Activated naive CD8-positive, alpha-beta T cell (primary cell): ENCODE measurements around the gene EPHB2.

Source experiments
- H3K27ac Mint-ChIP-seq: one replicate; pipeline ENCODE4 v1.8.0; 2021; ENCODE audit warnings: mixed read lengths
- H3K27me3 Mint-ChIP-seq: one replicate; pipeline ENCODE4 v1.8.0; 2021; ENCODE audit warnings: mixed read lengths
- H3K36me3 Mint-ChIP-seq: one replicate; pipeline ENCODE4 v1.8.0; 2021; ENCODE audit warnings: mixed read lengths
- H3K4me1 Mint-ChIP-seq: one replicate; pipeline ENCODE4 v1.8.0; 2021; ENCODE audit warnings: low read depth, mixed read lengths
- H3K4me3 Mint-ChIP-seq: one replicate; pipeline ENCODE4 v1.8.0; 2021; ENCODE audit warnings: mild to moderate bottlenecking, mixed read lengths
- H3K9me3 Mint-ChIP-seq: one replicate; pipeline ENCODE4 v1.8.0; 2021; ENCODE audit warnings: low read depth, mixed read lengths

Gene EPHB2

DNA sequence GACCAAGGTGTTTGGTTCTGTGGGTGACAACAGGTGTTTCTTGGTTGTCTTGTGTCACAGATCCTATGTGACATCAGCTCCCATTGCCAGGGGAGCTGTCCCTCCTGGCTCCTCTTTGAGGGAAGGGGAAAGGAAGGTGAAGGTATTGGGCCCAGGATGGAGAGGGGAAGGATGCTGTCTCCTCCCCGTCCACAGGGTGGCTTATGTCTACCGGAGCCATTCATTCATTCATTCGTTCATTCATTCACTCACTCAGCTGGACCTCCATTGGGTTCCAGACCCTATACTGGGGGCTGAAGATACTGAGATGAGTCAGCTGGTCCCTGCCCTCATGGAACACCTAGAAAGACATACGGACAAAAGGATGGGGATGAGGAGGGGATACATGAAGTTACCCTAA, 38.9 kb downstream of the EPHB2 start:
- Mint-ChIP-seq H3K36me3 (no peaks in the 10 kb centered on the region), H3K9me3 (no peaks in the 10 kb centered on the region), H3K27me3 (peaks cover 5% of the 10 kb centered on the region), H3K4me3 (no peak overlapping the region), H3K27ac (no peak overlapping the region), H3K4me1 (no peaks in the 10 kb centered on the region)

DNA sequence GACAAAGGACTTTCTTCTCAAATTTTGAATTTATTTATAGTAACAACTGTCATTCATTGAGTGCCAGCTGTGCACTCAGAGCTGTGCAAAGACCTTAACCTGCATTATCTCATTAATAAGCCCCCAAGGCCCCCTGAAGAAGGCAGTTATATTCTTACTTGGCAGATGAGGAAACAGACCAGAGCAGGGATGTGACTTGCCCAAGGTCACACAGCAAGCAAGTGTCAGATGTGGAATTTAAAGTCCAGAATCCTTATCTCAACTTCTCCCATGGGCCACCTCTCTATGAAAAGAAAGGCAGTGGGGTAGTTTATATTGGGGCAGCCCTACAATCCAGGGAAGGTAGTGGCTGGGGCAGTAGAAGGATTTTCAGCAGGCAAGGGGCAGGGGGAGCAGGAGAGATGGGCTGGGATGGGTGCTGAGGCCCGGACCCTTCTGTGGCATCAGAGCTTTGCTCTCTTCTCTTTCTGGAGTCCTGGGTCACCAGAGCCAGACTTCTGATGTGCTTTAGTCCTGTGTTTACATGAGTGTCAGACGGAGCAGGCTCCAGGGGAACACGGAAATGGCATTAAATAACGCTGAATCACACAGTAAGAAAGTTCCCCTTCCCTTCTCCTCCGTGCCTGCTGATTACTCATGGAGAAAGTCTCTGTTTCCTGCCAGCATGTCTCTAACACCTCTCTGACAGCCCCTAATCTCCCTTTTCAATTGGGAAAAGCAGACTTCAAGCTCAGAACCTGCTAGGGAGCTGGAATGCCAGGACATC, 39.5 kb downstream of the EPHB2 start:
- Mint-ChIP-seq H3K4me1 (no peaks in the 10 kb centered on the region), H3K36me3 (no peaks in the 10 kb centered on the region), H3K4me3 (no peak overlapping the region), H3K9me3 (no peaks in the 10 kb centered on the region), H3K27ac (no peak overlapping the region), H3K27me3 (peaks cover 5% of the 10 kb centered on the region)

DNA sequence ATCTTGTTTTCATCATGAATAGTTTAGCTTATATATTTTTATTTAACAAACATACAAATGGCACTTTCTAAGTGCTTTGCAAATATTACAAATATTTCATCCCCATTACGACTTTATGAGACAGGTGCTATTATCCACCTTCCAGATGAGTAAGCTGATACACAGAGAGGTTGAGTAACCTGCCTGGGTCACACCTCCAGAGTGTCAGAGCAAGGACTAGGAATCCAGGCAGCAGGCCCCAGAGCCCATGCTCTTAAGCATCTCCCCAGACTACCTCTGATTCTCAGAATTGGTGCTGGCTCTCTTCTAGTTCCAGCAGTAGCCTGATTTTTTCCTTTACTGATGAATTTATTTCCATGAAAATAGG, 40.0 kb downstream of the EPHB2 start:
- H3K27me3 Mint-ChIP-seq = peaks cover 5% of the 10 kb centered on the region
- H3K4me1 Mint-ChIP-seq = no peaks in the 10 kb centered on the region
- H3K27ac Mint-ChIP-seq = no peak overlapping the region
- H3K36me3 Mint-ChIP-seq = no peaks in the 10 kb centered on the region
- H3K4me3 Mint-ChIP-seq = no peak overlapping the region
- H3K9me3 Mint-ChIP-seq = no peaks in the 10 kb centered on the region

DNA sequence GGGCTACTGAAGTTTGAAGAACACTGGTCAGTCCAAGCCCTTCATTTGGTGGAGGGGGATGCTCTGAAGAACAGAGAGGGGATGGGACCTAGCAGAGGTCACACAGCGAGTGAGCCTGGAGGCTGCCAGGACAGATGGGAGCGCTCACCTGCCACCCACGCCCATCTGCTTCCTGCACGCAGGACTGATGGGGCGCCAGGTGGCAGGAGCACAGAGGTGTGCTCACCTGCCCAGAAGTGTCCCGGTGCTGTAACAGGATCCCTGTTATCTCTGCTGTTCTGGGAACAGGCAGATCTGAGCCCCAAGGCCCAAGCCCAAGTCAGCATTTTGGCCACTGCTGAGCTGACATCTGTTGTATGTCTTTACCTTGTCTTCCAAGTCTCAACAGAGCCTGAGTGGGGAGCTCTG, 40.5 kb downstream of the EPHB2 start:
- no peaks in the 10 kb centered on the region for H3K36me3 Mint-ChIP-seq
- no peaks in the 10 kb centered on the region for H3K4me1 Mint-ChIP-seq
- H3K27ac Mint-ChIP-seq = no peak overlapping the region
- no peak overlapping the region for H3K4me3 Mint-ChIP-seq
- H3K27me3 Mint-ChIP-seq = peaks cover 5% of the 10 kb centered on the region
- H3K9me3 Mint-ChIP-seq = no peaks in the 10 kb centered on the region

DNA sequence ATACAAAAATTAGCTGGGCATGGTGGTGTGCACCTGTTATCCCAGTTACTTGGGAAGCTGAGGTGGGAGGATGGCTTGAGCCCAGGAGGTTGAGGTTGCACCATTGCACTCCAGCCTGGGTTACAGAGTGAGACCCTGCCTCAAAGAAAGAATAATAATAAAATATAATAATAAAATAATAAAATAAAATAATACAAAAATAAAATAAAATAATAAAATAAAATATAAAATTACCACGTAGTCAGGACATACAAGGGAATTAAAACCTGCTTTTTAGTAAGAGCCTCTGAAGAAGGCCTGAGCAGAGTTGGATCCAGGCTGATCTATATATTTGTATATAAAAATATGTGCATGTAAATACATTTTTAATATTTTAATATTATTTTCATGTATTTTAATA, 41.7 kb downstream of the EPHB2 start:
- Mint-ChIP-seq H3K4me3 (no peak overlapping the region), H3K27ac (no peak overlapping the region), H3K27me3 (peaks cover 5% of the 10 kb centered on the region), H3K9me3 (no peaks in the 10 kb centered on the region), H3K36me3 (no peaks in the 10 kb centered on the region), H3K4me1 (no peaks in the 10 kb centered on the region)

DNA sequence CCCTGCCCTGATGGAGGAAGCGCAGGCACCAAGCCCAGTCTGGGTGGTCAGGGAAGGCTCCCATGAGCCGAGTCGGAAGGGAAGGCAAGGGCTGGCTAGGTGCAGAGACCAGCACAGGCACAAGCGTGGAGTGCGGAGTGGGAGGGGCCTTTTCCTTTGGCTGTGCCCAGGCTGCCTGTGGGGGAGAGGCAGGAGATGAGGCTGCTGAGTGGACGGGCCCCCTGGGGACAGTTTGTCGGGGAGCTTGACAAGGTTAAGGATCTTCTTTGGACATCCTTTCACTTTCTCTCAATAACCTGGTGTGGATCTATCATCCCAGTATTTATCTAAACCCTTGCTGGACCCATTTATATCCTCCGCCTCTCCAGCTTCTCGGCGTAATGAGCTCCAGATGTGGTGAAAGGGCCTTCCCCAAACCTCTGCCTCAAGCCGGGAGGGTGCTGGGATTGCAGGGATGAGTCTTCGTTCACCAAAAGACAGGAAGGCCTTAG, 42.9 kb downstream of the EPHB2 start:
- Mint-ChIP-seq H3K4me1 (no peaks in the 10 kb centered on the region), H3K9me3 (no peaks in the 10 kb centered on the region), H3K4me3 (no peak overlapping the region), H3K27me3 (peaks cover 5% of the 10 kb centered on the region), H3K36me3 (no peaks in the 10 kb centered on the region), H3K27ac (no peak overlapping the region)

DNA sequence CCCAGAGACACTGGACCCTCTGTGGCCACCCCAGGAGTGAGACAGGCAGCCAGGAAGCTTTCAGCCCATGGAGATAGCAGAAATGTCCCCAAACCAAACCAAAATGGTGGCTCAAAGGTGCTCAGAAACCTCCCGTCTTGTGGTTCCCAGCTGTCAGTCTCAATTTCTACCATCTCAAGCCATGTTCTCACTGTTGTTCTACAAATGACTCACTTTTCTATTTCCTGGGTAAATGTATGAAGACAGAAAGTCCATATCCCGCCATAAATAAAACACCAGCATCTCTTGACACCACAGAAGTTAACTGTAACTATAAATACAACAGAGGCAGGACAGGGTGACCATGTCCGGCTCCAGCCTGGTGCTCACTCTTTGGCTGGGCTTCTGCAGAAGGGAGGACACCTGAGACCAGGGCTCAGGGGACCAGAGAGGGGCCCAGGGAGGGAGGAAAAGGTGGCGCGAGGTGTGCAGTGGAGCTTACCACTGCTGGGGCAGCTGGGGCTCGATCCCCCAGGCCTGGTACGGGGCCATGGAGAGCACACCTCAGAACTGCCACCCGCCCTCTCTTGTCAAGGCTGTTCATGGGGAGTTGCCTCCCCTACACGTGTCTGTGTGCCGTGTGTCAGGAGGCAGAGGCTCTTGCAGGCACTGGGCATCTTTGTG, 43.6 kb downstream of the EPHB2 start:
- Mint-ChIP-seq H3K27me3 (peaks cover 5% of the 10 kb centered on the region), H3K9me3 (no peaks in the 10 kb centered on the region), H3K27ac (no peak overlapping the region), H3K4me3 (no peak overlapping the region), H3K4me1 (no peaks in the 10 kb centered on the region), H3K36me3 (no peaks in the 10 kb centered on the region)

DNA sequence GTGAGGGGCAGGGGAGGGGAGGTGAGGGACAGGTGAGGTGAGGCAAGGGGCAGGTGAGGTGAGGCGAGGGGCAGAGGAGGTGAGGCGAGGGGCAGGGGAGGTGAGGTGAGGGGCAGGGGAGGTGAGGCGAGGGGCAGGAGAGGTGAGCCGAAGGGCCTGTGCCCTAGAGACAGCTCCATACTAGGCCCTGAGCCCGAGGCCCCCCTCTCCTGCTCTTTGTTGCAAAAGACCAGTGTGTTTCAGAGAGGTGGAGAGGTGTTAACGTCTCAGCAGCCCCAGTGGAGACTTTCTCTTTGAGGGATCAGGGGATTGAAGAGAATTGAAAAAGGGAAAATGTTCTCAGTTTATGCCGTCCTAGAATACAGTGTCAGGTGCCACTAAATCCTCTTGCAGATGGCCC, 44.2 kb downstream of the EPHB2 start:
- no peaks in the 10 kb centered on the region for H3K36me3 Mint-ChIP-seq
- peaks cover 5% of the 10 kb centered on the region for H3K27me3 Mint-ChIP-seq
- H3K4me1 Mint-ChIP-seq = no peaks in the 10 kb centered on the region
- H3K27ac Mint-ChIP-seq = no peak overlapping the region
- no peaks in the 10 kb centered on the region for H3K9me3 Mint-ChIP-seq
- H3K4me3 Mint-ChIP-seq = no peak overlapping the region

DNA sequence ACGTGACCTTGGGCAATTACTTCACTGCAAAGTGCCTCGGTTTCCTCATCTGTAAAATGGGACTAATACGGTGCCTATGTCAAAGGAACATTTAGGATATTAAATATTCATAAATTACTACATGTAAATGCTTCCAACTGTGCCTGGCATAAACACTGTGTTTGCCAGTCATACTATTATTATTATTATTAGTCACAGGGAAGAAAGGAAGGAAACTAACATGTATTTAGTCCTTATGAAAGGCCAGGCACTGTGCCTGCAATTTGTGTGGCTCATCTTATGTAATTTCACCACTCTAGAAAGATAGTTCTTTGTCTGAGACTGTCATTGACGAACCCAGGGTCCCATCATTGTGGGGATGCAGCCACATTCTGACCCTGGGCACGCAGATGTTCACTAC, 45.0 kb downstream of the EPHB2 start:
- Mint-ChIP-seq H3K36me3 (no peaks in the 10 kb centered on the region), H3K27me3 (peaks cover 4% of the 10 kb centered on the region), H3K27ac (no peak overlapping the region), H3K4me3 (no peak overlapping the region), H3K4me1 (no peaks in the 10 kb centered on the region), H3K9me3 (no peaks in the 10 kb centered on the region)

DNA sequence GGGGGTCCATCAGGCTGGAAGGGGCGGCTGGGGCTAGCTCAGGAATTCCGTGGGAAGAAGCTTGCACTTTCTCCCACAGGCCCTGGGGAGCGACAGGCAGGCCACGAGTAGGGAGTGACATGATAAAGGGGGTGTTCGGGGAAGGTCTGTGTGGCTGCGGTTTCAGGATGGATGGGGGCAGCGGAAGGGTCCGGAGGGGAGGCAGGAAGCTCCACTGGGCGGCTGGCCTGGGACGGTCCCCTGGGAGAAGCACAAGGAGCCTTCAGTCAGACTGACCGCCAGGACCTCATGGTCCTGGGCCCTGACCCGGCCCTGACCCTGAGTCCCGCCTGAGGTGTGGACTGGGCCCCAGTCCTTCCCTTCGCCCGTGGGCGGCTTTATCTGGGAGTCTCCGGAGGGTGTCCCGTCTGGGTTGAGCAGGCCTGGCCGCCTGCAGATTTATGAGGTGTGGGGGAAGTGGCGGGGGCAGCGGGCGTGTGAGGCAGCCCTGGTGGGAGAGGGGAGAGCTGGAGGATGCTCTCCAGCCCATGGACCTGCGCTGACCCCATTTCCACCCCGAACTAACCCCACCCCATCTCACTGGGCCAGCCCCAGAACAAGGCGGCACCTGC, 45.6 kb downstream of the EPHB2 start:
- H3K27me3 Mint-ChIP-seq = peaks cover 2% of the 10 kb centered on the region
- no peaks in the 10 kb centered on the region for H3K4me1 Mint-ChIP-seq
- no peaks in the 10 kb centered on the region for H3K36me3 Mint-ChIP-seq
- H3K9me3 Mint-ChIP-seq = no peaks in the 10 kb centered on the region
- H3K4me3 Mint-ChIP-seq = no peak overlapping the region
- H3K27ac Mint-ChIP-seq = no peak overlapping the region

DNA sequence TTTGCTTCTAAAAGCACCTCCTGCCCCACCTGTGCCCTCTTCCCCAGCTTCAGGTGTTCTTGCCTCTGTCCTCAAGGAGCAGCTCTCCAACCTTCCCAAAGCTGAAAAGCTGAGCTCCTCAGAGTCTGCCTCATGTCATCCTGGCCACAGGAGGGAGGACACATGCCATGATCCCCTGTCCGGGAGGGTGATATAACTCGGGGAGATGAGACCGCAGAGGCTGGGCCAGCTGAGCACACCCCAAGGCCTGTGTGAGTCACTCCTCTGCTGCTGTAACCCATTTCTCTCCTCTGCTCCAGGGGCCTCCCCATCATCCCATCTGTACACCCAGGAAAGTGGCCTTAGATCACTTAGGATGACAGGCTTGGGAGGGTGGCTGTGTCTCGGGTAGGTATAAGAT, 49.8 kb downstream of the EPHB2 start:
- Mint-ChIP-seq H3K4me1 (no peaks in the 10 kb centered on the region), H3K27me3 (no peaks in the 10 kb centered on the region), H3K9me3 (no peaks in the 10 kb centered on the region), H3K4me3 (no peak overlapping the region), H3K36me3 (no peaks in the 10 kb centered on the region), H3K27ac (no peak overlapping the region)

DNA sequence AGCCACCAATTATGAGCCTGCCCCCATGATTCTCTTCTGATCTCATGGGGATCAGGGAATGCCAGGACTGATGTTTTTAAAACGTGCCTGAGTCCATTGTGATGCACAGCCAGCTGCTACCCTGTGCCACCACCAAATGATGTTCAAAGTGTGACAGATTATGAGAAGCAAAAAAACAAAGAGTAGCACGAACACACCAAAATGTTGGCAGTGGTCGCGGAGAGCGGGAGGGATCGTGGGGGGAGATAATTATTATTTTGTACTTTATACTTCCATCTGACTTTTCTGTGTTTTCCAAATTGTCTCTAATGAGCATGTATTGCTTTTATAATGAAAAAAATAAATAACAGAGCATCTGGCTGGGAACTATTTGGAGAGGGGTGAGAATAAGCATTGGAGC, 50.5 kb downstream of the EPHB2 start:
- Mint-ChIP-seq H3K36me3 (no peaks in the 10 kb centered on the region), H3K27me3 (no peaks in the 10 kb centered on the region), H3K4me1 (no peaks in the 10 kb centered on the region), H3K27ac (no peak overlapping the region), H3K9me3 (no peaks in the 10 kb centered on the region), H3K4me3 (no peak overlapping the region)

DNA sequence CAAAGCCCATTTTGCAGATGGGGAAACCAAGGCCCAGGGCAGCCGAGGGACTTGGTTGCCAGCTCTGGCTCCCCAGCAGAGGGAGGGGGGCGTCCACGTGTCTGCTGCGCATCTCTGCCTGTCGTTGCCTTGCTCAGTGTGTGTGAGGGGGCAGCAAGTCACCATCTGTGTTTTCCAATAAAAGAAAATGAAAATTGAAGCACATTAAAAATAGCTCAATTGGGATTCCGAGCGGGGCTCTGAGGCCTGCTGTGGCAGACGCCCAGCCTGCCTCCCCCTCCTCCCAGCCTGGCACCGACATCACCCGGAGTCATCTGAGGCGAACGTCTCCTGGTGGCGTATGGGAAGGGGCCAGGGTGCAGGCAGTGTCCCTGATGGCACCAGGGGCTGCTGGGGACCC, 51.2 kb downstream of the EPHB2 start:
- H3K4me1 Mint-ChIP-seq = no peaks in the 10 kb centered on the region
- H3K36me3 Mint-ChIP-seq = no peaks in the 10 kb centered on the region
- H3K27me3 Mint-ChIP-seq = no peaks in the 10 kb centered on the region
- H3K27ac Mint-ChIP-seq = no peak overlapping the region
- no peaks in the 10 kb centered on the region for H3K9me3 Mint-ChIP-seq
- no peak overlapping the region for H3K4me3 Mint-ChIP-seq

DNA sequence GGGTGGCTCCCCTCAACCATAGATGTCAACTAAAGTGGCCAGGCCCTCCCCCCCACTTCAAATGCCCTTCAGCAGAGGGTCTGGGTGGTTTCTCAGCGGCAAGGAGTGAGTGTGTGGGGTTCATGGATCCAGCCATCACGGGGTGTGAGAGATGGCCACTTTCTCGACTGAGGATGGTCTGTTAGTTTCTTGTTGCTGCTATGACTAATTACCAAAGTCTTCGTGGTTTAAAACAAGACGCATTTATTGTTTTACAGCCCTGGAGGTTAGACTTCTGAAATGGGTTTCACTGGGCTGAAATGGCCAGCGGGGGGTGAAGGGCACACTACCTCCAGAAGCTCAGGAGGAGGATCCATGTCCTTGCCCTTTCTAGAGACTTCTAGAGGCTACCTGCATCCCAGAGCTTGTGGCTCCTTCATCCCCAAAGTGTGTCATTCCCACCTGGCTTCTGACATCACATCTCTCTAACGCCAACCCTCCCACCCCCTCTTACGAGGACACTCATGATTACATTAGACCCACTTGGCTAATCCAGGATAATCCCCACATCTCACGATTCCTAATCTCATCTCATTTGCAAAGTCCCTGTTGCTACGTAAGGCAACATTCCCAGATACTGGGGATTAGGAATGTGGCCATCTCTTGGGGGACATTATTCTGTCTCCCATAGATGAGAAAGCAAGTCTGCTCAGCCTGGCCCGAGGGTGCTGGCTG, 53.0 kb downstream of the EPHB2 start:
- no peaks in the 10 kb centered on the region for H3K4me1 Mint-ChIP-seq
- no peak overlapping the region for H3K4me3 Mint-ChIP-seq
- H3K27me3 Mint-ChIP-seq = peaks cover under 1% of the 10 kb centered on the region
- H3K9me3 Mint-ChIP-seq = no peaks in the 10 kb centered on the region
- H3K36me3 Mint-ChIP-seq = no peaks in the 10 kb centered on the region
- no peak overlapping the region for H3K27ac Mint-ChIP-seq

DNA sequence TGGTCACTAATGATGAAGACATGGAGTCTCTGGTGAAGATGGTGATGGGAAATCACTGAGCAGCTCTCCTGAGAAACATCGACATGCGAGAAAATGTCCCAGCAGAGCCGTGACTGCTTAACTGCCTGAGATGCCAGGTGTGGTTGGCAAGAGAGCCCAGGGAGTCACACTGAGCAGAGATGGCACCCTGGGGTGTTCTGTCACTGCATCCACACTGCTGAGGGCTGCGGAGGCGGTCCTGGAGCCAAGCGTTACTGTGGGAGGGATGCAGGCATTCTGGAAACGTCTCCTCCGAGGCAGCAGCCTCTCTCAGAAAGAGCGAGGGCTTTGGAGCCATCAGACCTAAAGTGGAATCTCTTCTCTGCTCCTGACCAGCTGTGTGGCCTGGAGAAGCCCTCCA, 57.2 kb downstream of the EPHB2 start:
- H3K4me1 Mint-ChIP-seq = no peaks in the 10 kb centered on the region
- H3K4me3 Mint-ChIP-seq = no peak overlapping the region
- peaks cover 2% of the 10 kb centered on the region for H3K27me3 Mint-ChIP-seq
- H3K27ac Mint-ChIP-seq = no peak overlapping the region
- H3K36me3 Mint-ChIP-seq = no peaks in the 10 kb centered on the region
- H3K9me3 Mint-ChIP-seq = no peaks in the 10 kb centered on the region
